ENCODE results near the gene NAV2.

The NAV2 gene

DNA sequence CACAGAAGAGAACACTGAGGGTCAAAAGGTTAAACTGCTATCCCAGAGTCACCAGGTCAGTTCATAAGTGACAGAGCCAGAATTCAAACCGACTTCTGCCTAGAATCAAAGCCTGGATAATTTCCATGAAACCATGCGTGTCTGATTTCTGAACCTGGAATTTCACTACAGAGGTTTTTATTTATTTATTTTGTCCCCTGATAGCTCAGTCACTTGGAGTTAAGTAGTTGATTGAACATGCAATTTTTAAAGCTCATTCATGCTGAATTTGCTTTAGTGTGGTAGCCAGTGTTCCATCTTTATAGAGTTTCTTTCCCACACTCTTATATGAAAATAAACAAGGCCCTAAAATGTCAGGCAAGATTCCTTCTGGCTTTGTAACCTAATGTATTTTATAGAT is 93.2 kb downstream of the NAV2 start:
- Histone ChIP-seq H3K27me3 (ENCODE audit: control insufficient read depth, insufficient read depth, low read length) (no peaks in the 10 kb centered on the region), H3K9ac (ENCODE audit: low read depth, low read length) (no peak overlapping the region), H3K4me2 (ENCODE audit: low read length) (no peak overlapping the region), H3K36me3 (ENCODE audit: insufficient read depth, low read length) (peaks cover 33% of the 10 kb centered on the region), H3K4me1 (ENCODE audit: control insufficient read depth, insufficient read depth, low read length) (peaks cover 26% of the 10 kb centered on the region), H3K9me3 (replicated peaks; ENCODE audit: low read length) (no peaks in the 10 kb centered on the region), H3K4me3 (ENCODE audit: low read length) (no peak overlapping the region)

DNA sequence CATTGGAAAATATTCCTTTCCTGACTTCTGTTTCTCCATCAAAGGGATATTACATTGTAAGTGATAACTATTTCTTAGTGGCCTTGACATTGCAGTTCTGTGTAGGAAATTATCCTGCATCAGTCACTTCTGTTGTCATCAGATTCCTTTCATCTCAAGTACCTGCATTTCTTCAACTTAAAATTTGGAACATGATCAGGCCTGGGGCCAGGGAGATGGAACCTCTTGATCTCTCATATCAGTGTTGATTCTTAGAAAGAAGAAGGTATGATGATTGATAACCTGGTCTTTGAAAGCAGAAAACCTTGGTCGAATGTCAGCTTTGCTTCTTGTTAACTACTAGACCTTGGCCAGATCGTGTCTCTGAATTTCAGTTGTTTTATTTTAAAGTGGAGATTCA is 93.6 kb downstream of the NAV2 start:
- Histone ChIP-seq H3K4me1 (ENCODE audit: control insufficient read depth, insufficient read depth, low read length) (peaks cover 26% of the 10 kb centered on the region), H3K9ac (ENCODE audit: low read depth, low read length) (no peak overlapping the region), H3K27me3 (ENCODE audit: control insufficient read depth, insufficient read depth, low read length) (no peaks in the 10 kb centered on the region), H3K4me3 (ENCODE audit: low read length) (no peak overlapping the region), H3K9me3 (replicated peaks; ENCODE audit: low read length) (no peaks in the 10 kb centered on the region), H3K36me3 (ENCODE audit: insufficient read depth, low read length) (peaks cover 33% of the 10 kb centered on the region), H3K4me2 (ENCODE audit: low read length) (no peak overlapping the region)

DNA sequence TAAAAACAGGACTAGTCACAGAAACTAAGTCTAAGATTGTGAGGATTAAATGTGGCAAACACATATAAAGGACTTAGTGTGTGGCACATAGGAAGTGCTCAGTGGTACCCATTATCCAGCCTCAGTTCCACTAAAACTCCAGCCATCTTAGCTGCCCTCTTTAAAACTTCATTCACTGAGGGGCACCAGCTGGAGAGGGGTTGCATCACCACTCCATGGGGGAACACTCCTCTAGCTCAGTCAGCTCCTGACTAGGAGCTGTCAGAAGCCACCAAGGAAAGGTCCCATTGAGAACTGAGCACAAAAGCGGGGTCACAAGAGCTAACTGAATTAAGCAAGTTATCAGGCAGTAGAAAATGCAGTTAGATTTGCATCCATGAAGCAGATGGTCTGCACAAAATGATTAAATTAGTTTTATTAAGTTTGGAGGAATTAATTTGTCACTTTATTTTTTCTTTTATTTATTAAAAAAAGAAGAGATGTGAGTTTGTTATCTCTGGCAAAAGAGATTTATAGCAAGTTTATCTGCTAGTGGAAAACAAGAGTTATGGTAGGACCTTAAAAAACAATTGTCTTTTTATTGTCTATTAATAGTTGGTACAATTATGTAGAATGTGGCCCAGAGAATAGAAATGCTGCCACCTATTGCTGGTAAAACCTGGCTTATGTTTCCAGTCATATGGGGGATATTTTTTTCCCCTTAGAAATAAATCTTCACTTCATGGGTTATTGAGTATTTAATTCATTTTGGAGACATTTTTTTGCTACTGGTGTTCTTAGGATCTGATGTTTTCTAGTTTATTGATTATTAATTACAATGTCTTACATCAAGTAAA is 95.7 kb downstream of the NAV2 start:
- Histone ChIP-seq H3K9ac (ENCODE audit: low read depth, low read length) (no peak overlapping the region), H3K4me1 (ENCODE audit: control insufficient read depth, insufficient read depth, low read length) (peaks cover 22% of the 10 kb centered on the region), H3K4me2 (ENCODE audit: low read length) (no peak overlapping the region), H3K4me3 (ENCODE audit: low read length) (no peak overlapping the region), H3K36me3 (ENCODE audit: insufficient read depth, low read length) (peaks cover 34% of the 10 kb centered on the region), H3K9me3 (replicated peaks; ENCODE audit: low read length) (no peaks in the 10 kb centered on the region), H3K27me3 (ENCODE audit: control insufficient read depth, insufficient read depth, low read length) (no peaks in the 10 kb centered on the region)

DNA sequence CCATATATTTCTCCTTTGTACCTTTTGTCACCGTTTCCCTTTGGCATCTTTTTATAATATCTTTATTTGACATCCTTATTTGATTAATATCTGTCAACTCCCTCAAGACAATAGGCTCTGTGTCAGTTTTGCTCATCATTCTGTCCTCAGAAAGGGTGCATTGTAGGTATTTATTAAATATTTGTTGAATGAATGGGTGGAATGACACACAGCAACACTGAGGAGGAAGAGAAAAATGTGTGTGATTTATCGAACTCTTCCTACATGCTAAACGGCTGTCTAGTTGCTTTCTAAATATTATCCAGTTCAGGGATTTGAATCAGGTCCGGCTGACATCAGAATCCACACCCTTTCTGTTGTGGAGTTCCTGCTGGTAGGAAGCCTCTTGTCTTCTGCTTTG is 98.2 kb downstream of the NAV2 start:
- no peak overlapping the region for H3K4me2 ChIP-seq (ENCODE audit: low read length)
- no peaks in the 10 kb centered on the region for H3K27me3 ChIP-seq (ENCODE audit: control insufficient read depth, insufficient read depth, low read length)
- H3K36me3 ChIP-seq (ENCODE audit: insufficient read depth, low read length), result peaks cover 31% of the 10 kb centered on the region
- peaks cover 43% of the 10 kb centered on the region for H3K4me1 ChIP-seq (ENCODE audit: control insufficient read depth, insufficient read depth, low read length)
- H3K9ac ChIP-seq (ENCODE audit: low read depth, low read length), result no peak overlapping the region
- H3K9me3 ChIP-seq (replicated peaks; ENCODE audit: low read length), result no peaks in the 10 kb centered on the region
- no peak overlapping the region for H3K4me3 ChIP-seq (ENCODE audit: low read length)

DNA sequence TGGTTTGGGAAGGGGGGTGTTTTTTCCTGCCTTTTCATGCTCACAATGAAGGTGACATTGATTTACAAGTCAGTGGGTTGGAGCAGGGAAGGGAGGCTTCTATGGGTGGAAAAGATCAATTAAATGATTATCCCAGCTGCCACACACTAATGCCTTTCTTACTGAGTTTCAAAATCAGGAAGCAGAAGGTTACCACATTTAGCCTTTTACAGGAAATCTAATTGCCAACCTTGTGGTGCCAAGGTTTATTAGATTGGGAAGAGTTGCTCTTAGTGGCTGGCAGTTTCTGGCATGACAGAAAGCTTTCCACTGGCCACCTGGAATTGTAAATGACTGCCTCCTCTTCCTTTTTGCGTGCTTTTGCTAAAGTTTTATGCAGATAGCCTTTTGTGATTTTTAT is 98.7 kb downstream of the NAV2 start:
- Histone ChIP-seq H3K4me2 (ENCODE audit: low read length) (no peak overlapping the region), H3K4me3 (ENCODE audit: low read length) (no peak overlapping the region), H3K4me1 (ENCODE audit: control insufficient read depth, insufficient read depth, low read length) (peaks cover 48% of the 10 kb centered on the region), H3K36me3 (ENCODE audit: insufficient read depth, low read length) (peaks cover 26% of the 10 kb centered on the region), H3K27me3 (ENCODE audit: control insufficient read depth, insufficient read depth, low read length) (no peaks in the 10 kb centered on the region), H3K9ac (ENCODE audit: low read depth, low read length) (no peak overlapping the region), H3K9me3 (replicated peaks; ENCODE audit: low read length) (no peaks in the 10 kb centered on the region)

DNA sequence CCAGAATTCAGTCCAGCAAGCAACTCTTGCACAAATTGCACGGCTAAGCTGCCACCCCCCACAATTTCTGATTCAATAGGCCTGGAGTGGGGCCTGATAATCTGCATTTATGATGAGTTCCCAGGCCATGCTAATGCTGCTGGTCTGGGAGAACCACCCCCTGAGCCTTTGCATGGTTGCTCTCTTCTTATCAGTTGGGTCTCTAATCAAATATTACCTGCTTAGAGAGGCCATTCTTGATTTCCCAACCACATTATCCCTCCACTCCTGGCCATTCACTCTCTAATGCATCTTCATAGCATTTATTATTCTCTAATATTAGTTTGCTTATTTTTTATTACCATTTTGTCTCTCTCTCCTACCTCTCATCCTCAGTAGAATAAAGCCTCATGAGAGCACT is 99.5 kb downstream of the NAV2 start:
- H3K36me3 ChIP-seq (ENCODE audit: insufficient read depth, low read length), result peaks cover 26% of the 10 kb centered on the region
- peaks cover 52% of the 10 kb centered on the region for H3K4me1 ChIP-seq (ENCODE audit: control insufficient read depth, insufficient read depth, low read length)

DNA sequence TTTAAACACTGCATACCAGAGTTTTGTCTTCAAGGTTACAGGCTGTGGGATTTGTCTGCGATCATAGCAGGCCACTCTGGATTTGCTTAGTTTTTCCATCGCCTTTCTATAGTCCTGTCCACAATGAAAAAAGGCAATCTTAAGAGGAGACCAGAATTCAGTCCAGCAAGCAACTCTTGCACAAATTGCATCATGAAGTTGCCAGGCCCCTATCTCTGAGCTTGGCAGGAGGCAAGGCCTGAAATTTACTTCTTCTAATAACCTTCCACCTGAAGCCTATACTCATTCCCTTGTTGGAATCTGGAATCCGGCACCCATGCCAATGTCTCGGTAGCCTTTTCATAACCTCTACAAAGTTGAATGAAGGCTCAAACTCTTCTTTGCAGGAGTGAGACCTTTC is 100.1 kb downstream of the NAV2 start:
- Histone ChIP-seq H3K9me3 (replicated peaks; ENCODE audit: low read length) (no peaks in the 10 kb centered on the region), H3K9ac (ENCODE audit: low read depth, low read length) (no peak overlapping the region), H3K27me3 (ENCODE audit: control insufficient read depth, insufficient read depth, low read length) (no peaks in the 10 kb centered on the region), H3K36me3 (ENCODE audit: insufficient read depth, low read length) (peaks cover 26% of the 10 kb centered on the region), H3K4me1 (ENCODE audit: control insufficient read depth, insufficient read depth, low read length) (peaks cover 58% of the 10 kb centered on the region), H3K4me2 (ENCODE audit: low read length) (no peak overlapping the region), H3K4me3 (ENCODE audit: low read length) (no peak overlapping the region)

More for the DNA sequence above, 99.5 kb downstream of the NAV2 start:
- Histone ChIP-seq H3K4me2 (ENCODE audit: low read length) (no peak overlapping the region), H3K27me3 (ENCODE audit: control insufficient read depth, insufficient read depth, low read length) (no peaks in the 10 kb centered on the region), H3K9me3 (replicated peaks; ENCODE audit: low read length) (no peaks in the 10 kb centered on the region), H3K4me3 (ENCODE audit: low read length) (no peak overlapping the region), H3K9ac (ENCODE audit: low read depth, low read length) (no peak overlapping the region)

DNA sequence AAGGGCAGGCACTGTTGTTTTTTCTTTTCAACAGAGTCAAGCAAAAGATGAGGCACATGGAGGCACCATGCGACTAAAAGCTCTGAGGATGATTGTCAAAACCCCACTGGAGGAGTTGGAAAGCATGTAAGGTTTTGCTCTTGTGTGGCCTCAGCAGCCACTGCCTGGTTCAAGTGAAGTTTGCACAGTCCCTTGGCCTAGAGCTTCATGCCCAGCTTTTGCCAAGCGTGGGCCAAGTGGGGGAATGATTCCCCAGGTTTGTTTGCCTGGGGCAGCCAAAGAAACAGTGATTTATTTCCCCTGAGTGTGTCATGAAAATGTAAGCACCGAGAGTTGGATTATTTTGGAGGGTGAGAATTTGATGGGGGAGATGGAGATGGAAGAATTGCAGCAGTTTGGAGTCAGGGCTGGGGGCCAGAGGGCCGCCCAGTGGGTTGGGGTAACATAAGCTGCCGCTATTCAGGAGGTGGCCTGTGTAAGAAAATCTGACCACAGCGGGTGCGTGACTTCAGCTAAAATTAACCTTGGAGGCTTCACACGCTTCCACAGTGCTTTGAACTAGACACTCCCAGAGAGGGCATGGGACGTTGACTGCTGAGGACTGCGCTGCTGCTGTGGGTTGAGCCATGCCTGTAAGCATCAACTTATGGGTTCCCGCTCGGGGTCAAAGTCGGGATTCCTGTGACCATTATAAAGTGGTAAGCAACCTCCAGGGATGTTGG is 100.7 kb downstream of the NAV2 start:
- Histone ChIP-seq H3K9ac (ENCODE audit: low read depth, low read length) (no peak overlapping the region), H3K4me1 (ENCODE audit: control insufficient read depth, insufficient read depth, low read length) (peaks cover 64% of the 10 kb centered on the region), H3K36me3 (ENCODE audit: insufficient read depth, low read length) (peaks cover 26% of the 10 kb centered on the region), H3K4me3 (ENCODE audit: low read length) (no peak overlapping the region), H3K27me3 (ENCODE audit: control insufficient read depth, insufficient read depth, low read length) (no peaks in the 10 kb centered on the region), H3K4me2 (ENCODE audit: low read length) (no peak overlapping the region), H3K9me3 (replicated peaks; ENCODE audit: low read length) (no peaks in the 10 kb centered on the region)

DNA sequence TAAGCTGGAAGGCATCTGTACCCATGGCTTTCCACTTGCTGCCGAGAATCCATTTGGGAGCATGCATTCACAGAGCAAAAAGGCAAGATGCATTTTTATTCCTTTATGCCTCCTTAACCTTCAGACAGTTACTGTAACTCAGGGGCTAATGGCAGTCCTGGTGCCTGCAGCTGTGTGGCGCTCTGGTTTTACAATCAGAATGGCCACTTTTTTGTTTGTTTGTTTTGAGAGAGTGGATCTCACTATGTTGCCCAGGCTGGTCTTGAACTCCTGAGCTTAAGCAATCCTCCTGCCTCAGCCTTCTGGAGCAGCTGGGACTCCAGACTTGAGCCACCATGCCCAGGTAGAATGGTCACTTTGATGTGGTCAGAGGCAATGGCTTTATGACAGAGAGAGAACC is 101.8 kb downstream of the NAV2 start:
- H3K9ac ChIP-seq (ENCODE audit: low read depth, low read length), result no peak overlapping the region
- peaks cover 32% of the 10 kb centered on the region for H3K36me3 ChIP-seq (ENCODE audit: insufficient read depth, low read length)
- no peaks in the 10 kb centered on the region for H3K9me3 ChIP-seq (replicated peaks; ENCODE audit: low read length)
- H3K4me2 ChIP-seq (ENCODE audit: low read length), result no peak overlapping the region
- peaks cover 75% of the 10 kb centered on the region for H3K4me1 ChIP-seq (ENCODE audit: control insufficient read depth, insufficient read depth, low read length)
- no peaks in the 10 kb centered on the region for H3K27me3 ChIP-seq (ENCODE audit: control insufficient read depth, insufficient read depth, low read length)
- no peak overlapping the region for H3K4me3 ChIP-seq (ENCODE audit: low read length)

DNA sequence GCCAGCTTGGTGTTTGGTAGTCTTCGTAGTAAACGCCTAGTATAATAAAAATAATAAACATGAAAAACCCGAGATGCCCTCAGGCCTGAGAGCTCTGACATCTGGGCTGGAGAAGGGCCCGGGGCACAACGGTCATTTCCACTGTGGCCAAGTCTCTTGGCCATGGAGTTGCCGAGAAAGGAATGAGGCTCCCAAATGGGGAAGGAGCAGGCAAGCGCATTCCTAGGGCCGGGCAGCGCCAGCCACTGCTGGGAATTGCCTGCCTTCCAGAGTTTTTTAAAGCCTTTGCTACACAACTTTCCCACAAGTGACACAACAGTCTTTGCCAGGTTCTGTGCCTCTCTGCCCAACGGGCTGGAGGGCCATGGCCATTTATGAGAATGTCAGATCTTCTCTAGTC is 103.4 kb downstream of the NAV2 start:
- H3K9ac ChIP-seq (ENCODE audit: low read depth, low read length), result no peak overlapping the region
- no peaks in the 10 kb centered on the region for H3K9me3 ChIP-seq (replicated peaks; ENCODE audit: low read length)
- H3K4me2 ChIP-seq (ENCODE audit: low read length), result no peak overlapping the region
- H3K36me3 ChIP-seq (ENCODE audit: insufficient read depth, low read length), result peaks cover 38% of the 10 kb centered on the region
- H3K27me3 ChIP-seq (ENCODE audit: control insufficient read depth, insufficient read depth, low read length), result no peaks in the 10 kb centered on the region
- no peak overlapping the region for H3K4me3 ChIP-seq (ENCODE audit: low read length)
- H3K4me1 ChIP-seq (ENCODE audit: control insufficient read depth, insufficient read depth, low read length), result peaks cover 82% of the 10 kb centered on the region

DNA sequence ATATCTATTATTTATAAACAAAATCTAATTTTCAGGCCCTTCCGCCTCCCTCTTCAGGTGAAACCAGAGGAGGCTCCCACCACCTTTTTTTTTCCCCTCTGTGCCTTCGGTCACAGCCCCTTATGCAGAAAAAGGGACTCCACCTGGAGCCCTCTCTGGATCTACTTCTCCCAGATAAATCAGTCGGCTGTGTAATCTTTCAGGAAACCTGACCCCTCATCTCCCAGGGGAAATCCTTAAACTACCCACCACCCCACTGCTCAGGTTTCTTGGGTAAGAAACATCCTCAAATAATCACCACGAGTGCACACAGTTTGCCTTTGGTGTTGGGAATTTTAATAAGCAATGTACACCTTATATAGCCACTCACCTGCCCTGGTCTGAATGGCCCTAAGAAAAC is 104.2 kb downstream of the NAV2 start:
- H3K9me3 ChIP-seq (replicated peaks; ENCODE audit: low read length), result no peaks in the 10 kb centered on the region
- H3K36me3 ChIP-seq (ENCODE audit: insufficient read depth, low read length), result peaks cover 44% of the 10 kb centered on the region
- H3K4me1 ChIP-seq (ENCODE audit: control insufficient read depth, insufficient read depth, low read length), result peaks cover 75% of the 10 kb centered on the region
- no peak overlapping the region for H3K4me2 ChIP-seq (ENCODE audit: low read length)
- no peaks in the 10 kb centered on the region for H3K27me3 ChIP-seq (ENCODE audit: control insufficient read depth, insufficient read depth, low read length)
- no peak overlapping the region for H3K9ac ChIP-seq (ENCODE audit: low read depth, low read length)
- no peak overlapping the region for H3K4me3 ChIP-seq (ENCODE audit: low read length)

Measured in skeletal muscle satellite cell (primary cell).